Raji (cell line): Measurements from ENCODE around the gene HSD3B2.

ENCODE experiments used
- POLR2A ChIP-seq: IDR thresholded peaks from 2 replicates; pipeline ENCODE4 v1.6.1; 2011; ENCODE audit warnings: low read depth, low read length, control low read depth; ENCODE audit not compliant: insufficient read depth

The HSD3B2 gene

DNA sequence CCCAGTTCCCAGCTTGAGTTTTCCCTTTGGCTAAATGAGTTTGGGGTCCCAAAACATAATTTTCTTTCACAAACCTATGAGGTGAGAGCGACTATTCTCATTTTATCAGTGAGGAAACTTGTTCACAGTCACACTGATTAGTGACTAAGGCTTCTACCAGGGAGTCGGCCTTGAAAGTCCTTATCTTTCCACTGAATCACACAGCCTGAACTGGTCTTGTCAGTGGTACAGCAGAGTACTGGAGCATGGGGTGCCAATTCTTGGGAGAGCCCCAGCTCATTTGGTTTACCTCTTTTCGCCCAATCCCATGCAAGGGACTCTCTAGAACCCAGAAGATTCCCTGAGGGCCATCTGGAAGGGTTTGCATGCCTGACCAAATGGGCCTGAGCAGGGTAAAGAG is 16.9 kb downstream of the HSD3B2 start:
- no peak for TF ChIP-seq POLR2A

DNA sequence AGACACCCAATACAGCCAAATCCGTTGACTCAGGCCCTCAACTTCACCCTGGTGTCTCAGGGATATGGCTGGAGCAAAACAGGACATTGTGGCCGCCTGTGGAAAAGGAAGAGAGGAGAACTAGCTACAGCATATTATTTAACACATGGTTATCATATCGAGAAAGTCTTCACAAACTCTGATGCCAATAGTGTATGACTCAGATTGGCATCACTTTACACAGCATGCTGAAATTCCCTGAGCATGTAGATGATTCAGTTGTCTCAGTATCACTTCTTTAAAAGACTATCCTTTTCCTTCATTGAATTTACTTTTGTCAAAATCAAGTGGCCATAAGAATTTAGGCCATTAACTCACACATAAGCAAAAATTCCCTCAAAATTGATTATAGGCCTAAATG is 20.1 kb downstream of the HSD3B2 start:
- TF ChIP-seq POLR2A = no peak

DNA sequence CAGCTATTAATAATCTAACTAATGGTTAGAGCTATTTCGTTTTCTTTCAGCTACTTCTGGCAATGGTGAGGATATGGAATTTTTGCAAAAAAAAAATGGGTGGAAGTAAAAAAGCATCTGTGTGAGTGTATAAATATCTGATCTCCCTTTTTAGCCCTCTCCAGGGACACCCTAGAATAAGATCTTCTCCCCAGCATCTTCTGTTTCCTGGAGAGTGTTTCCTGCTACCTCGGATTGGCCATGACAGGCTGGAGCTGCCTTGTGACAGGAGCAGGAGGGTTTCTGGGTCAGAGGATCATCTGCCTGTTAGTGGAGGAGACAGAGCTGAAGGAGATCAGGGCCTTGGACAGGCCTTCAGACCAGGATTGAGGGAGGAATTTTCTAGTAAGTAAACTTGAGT is 23.8 kb downstream of the HSD3B2 start:
- TF ChIP-seq POLR2A = no peak

DNA sequence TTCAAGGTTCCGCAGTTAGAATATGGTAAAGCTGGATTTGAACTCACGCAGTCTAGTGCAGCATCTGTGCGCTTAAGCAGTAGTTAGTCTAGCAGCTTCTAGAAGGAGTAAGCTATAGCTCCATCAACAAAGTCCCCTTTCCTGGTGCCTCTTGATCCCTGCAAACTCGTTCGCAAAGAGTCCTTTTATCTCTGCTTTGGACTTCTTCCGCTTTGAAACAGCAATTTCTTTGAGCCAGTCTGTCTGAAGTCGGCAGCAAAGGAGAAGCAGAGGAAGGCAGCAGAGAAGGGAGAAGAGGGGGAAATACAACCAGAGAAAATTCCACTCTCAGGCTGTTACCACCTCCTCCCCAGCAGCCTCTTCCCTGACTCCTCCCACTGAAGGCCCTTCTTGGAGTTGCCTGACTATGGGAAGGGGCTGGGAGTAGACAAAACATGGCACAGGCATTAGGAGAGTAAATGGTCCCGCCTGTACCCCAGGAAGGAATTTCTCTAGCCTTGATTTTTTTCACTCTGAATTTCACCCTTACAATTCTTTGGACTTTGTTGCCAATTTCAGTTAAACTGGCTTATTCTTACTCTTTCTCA is 25.9 kb downstream of the HSD3B2 start:
- no peak for TF ChIP-seq POLR2A

DNA sequence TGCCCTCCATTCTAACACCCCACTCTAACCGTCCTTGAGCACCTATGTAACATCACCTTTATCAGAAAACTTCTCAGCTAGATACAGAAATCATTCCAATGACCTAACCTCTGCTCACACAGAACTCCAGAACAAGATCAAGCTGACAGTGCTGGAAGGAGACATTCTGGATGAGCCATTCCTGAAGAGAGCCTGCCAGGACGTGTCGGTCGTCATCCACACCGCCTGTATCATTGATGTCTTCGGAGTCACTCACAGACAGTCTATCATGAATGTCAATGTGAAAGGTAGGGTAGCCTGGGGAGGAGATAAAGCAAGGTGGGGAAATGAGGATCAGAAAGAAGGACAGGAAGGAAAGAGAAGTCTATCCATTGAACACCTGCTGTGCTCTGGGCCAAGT is 27.8 kb downstream of the HSD3B2 start:
- TF ChIP-seq POLR2A = no peak

DNA sequence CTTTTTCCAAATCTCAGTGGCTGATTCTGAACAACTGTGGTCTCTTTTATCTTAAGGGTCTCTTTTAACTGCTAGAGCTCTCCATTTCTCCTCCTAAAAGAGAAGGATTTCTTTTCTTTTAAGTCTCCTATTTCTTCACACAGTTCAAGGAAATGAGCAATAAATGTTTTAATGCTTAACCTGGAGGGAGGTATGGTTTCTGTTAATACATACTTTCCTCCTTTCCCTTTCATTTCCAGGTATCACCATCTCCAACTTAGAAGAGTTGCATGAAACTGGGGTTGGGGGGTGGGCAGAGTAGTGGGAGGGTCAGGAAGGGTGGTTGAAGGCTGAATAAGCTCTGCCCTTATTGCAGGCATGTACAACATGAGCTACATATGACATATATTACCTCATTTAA is 31.4 kb downstream of the HSD3B2 start:
- TF ChIP-seq POLR2A = no peak

DNA sequence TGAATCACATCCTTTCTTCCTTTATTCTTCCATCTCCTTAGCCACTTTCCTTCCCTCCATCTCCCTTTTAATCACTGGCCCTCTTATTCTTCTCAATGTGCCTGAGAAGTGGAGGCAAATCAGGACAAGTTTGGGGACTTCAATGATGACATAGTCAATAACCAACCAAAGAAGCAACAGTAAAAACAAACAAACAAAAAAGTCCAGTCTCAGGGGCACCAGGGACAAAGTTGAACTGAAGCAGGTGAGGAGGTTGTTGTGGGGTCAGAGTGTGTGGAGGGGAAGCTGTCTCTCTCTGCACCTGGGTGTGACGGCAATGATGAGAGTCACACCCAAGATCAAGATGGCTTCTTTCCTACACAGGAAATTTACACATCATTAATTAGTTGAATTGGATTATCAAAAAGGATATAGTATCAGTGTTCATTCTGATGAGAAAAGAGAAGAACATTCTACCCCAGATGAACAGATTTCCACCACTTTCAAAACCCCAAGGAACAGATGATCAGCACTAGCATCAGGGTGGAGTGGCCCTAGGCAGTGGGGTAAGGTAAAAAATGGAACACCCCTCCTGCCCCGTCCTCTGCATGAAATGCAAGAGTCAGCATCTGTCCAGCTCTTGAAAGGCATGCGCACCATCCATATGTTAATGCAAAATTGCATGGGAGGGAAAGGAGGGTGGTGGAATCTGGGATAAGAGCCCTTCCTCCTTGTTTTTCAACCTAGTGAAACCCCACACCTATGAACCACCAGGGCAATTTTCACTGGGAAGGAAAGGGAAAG is 32.6 kb downstream of the HSD3B2 start:
- TF ChIP-seq POLR2A = no peak

DNA sequence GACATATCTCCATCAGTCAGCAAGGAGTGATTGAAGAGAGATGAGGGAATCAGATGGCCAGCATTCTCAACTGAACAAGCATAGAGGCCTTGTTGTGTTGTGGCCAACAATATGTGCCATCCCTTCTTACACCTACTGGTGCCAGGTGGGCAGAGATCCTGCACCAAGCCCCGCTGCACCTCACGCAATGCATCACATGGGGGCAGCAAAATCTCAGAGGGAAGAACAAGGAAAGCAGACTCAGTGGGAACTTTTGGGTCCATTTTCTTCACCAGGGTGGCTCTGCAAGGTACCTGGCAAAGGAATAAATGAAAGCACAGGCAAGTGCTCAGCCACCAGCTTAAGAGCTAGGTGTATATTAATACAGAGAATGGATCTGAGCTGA is 33.2 kb downstream of the HSD3B2 start:
- no peak for TF ChIP-seq POLR2A

DNA sequence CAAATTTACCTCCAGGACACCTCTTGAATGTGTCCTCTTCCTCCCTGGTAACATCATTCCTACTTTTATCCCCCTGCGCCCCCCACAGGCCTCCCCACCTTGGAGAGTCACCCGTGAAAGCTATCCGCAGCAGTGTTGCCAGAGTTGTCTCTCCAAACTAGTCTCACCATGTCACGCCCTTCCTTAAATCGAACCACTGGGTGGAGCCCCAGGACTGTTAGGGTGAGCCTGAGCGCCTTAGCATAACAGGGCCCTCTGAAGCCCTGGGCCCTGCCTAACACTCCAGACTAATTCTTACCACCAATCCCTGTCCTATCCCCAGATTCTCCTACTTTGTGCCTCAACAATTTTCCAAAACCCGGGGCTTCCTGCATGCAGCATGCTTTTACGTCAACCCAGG is 35.0 kb downstream of the HSD3B2 start:
- no peak for TF ChIP-seq POLR2A

DNA sequence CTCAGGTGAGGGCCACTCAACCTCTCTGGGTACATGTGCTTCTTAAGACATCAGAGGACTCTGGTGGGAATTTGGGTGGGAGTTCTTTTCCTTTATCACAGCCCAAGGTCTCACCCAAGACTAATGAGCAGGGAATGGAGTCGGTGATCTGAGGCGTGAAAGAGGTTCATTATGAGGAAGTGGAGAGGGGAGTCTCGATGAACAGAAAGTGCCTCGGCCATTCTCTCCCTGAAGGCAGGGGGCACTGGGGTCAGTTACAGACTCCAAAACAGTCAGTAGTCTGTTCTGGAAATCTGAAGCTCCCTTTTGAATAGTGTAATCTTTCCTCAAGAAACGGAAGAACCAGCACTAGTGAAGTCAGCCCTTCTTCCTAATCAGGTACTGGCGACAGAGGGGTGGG is 36.2 kb downstream of the HSD3B2 start:
- no peak for TF ChIP-seq POLR2A

DNA sequence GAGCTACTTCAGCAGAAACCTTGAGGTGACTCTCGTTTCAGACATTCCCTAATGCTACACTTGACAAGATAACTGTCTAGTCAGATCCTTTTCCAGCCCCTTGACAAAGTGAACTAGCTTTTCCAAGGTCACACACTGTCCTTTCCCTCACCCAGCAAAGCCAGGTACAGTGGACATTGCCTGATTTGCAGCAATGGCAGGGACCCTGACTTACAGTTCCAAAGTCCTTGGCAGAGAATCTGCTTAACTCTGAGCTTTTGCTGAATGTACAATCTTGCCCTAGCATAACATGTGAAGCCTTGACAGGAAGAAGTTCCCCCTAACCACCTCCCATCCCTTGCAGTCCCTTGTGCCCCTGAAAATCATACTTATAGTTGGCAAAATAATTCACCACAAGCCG is 37.1 kb downstream of the HSD3B2 start:
- TF ChIP-seq POLR2A = no peak

DNA sequence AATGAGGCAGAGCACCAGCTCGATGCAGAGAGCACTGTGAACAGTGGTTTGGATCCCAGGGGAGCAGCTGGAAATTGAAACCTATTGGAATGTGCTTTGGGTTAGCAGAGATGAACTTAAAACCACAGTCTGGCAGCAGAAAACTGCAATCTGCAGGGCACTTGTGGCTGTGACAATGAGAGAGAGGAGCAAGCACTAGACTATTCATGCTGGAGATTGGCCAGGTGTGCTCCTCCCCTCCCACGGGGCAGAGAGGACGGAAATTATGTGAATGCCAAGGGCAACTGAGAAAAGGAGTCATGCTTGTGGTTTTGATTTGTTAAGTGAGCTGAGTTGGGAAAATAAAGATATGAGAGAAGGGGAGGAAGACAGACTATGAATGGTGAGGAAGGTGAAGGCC is 38.1 kb downstream of the HSD3B2 start:
- TF ChIP-seq POLR2A = no peak

DNA sequence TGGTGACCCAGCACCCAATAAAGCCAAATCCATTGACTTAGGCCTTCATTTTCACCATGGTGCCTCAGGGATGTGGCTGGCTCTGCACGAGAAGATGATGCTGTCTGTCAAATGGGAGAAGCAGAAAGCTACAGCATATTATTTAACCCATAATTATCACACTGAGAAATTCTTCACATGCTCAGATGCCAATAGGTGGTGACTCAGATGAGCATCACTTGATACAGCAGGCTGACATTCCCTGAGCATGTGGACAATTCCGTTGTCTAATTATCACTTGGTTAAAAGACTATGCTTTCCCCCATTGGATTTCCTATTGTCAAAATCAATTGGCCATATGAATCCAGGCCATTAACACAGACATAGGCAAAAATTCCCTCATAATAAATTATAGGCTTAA is 48.0 kb downstream of the HSD3B2 start:
- no peak for TF ChIP-seq POLR2A

DNA sequence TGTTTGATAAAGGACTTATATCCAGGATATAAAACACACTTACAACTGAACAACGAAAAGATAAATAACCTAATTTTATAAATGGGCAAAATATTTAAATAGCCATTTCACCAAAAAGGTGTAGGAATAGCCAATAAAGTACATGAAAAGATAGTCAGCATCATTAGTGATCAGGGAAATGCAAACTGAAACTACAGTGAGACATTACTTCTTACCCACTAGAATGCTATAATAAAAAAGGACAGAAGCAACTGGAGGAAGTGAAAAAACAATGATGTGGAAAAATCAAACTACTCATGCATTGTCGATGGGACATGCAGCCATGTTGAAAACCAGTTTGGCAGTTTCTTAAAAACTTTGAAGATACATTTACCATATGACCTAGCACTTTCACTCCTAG is 48.6 kb downstream of the HSD3B2 start:
- TF ChIP-seq POLR2A = no peak

DNA sequence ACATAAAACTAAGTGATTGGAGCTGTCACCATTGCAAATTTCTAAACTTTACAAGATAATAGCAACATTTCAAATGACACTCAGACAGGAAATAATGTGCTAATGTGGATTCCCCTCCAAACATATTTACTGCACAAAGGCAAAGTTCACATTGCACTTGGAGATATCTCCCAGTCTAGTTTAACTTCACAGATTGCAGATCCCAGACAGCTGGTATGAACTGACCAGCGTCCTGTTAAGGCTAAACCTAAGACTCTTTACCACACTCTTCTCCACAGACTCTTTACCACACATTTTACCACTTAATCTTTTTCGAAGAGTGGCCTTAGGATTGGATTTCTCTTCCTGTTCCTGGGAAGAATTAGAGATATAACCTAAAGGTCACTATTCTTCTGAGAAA is 51.5 kb downstream of the HSD3B2 start:
- TF ChIP-seq POLR2A = no peak

DNA sequence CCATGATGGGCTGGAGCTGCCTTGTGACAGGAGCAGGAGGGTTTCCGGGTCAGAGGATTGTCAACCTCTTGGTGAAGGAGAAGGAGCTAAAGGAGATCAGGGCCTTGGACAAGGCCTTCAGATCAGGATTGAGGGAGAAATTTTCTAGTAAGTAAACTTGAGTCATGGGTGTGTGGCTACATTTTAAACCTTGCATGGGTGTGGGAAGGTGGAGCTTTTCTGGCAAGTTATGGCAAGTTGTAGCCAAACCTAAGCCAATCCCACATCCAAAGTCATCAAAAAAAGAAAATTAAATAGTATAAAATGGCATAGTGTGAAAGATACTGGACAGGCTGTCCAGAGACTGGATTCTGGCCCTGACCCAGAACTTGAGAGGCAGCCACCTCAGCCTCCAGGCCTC is 52.3 kb downstream of the HSD3B2 start:
- TF ChIP-seq POLR2A = no peak

DNA sequence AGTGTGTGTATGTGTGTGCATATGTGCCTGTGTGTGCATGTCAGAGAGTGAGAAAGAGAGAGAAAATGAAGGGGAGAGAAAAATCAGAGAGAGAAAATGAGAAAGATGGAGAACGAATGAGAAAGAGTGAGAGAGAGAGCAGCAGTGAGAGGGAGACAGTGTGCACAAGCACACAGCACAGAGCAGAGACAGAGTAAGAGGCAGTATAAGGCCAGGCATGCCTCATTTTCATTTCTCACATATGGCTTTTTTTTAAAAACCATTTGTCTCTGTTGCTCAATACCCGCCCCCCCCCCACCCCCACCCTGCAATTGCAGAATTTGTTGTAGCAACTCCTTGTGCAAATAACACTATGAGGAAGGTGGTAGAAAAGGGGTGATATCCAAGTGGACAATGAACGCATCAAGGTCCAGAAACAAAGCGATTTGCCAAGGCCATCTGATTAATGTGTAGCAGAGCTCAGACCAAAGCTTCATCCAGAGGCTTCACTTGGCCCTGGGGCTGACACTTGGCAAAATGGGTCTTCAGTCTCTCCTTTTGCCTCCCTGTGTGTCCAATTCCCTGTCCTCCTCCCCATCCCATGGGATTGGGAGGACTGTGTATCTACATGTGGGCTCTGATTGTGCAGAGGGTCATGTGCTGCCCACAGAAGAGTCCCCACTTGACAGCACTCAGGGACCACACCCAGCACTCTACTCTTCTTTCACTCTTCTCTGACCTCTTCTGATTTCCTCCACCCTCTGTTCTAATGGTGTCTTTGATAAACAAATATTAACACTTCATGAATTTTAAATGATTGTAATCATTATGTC is 53.1 kb downstream of the HSD3B2 start:
- no peak for TF ChIP-seq POLR2A

DNA sequence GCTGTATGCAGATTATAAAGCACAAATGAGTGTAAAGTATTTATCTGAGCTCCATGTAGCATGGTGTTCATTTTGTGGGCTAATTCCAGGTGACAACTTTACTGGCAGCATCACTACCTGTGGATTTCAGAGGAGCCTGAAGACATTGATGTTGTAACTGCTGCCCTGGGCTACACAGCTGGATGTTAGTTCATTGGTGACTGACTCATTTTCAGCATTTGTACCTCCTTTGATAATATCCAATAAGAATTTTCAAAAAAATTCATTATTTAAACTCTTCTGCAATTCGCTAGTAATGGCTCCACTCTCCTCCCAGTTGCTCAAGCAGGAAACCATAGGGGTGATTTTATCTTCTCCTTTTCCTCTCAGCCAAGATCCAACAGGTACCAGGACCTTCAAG is 54.8 kb downstream of the HSD3B2 start:
- TF ChIP-seq POLR2A = no peak
